ENCODE results near the gene CNGA2. TPM values are rescaled to one million over a fixed set of nuclear protein-coding genes. Genes with fewer than 3 reads are reported as not detected.

The CNGA2 gene
- total RNA-seq, 1 experiment from 2014 or later = not detected

GRCh38 chrX:151714362-151714761, 20.2 kb upstream of the CNGA2 start:
- Histone ChIP-seq H3K9ac (ENCODE audit: low read length) (no peak overlapping the region), H3K27ac (ENCODE audit: low read depth, low read length) (no peak overlapping the region), H3K79me2 (ENCODE audit: insufficient read depth, low read length) (no peaks in the 10 kb centered on the region), H2AFZ (ENCODE audit: low read depth, low read length, poor library complexity, severe bottlenecking) (no peak overlapping the region), H3K4me3 (replicated peaks in 1 of 2; ENCODE audit: low read depth in 1 of 2, low read length in 2 of 2) (no peak overlapping the region), H4K20me1 (ENCODE audit: insufficient read depth) (no peaks in the 10 kb centered on the region), H3K4me2 (ENCODE audit: low read length) (no peak overlapping the region), H3K9me3 (ENCODE audit: control insufficient read depth in 1 of 2, insufficient read depth in 1 of 2, low read depth in 1 of 2, low read length in 2 of 2) (no peaks in the 10 kb centered on the region), H3K36me3 (ENCODE audit: control insufficient read depth in 1 of 2, insufficient read depth in 2 of 2, low read length in 2 of 2) (no peaks in the 10 kb centered on the region), H3K9me2 (ENCODE audit: insufficient read depth) (no peaks in the 10 kb centered on the region), H3K27me3 (ENCODE audit: insufficient read depth, low read length) (peaks cover 4% of the 10 kb centered on the region; the same call in 1 of the 2 replicates), H3K4me1 (ENCODE audit: control insufficient read depth in 1 of 2, insufficient read depth in 2 of 2, low read length in 2 of 2) (no peaks in the 10 kb centered on the region)
- ChIA-PET POLR2A (no interaction called here), RAD21 (ENCODE audit: low non-redundant PET in 1 of 2, low total read pairs in 2 of 2, uncharacterized antibody in 2 of 2, unreplicated experiment in 2 of 2) (no interaction called here), CTCF (interaction anchor here (1.3 kb wide), 1 partner anchor 39 kb away, joined by 4 read pairs; no protein-coding TSS in a partner anchor)
- BruUV-seq (replicated peaks) = no TSS peak
- DNase-seq (ENCODE audit: low read depth, low spot score) (no peak), ATAC-seq (no peak)
- no peak for TF ChIP-seq ZFX (IDR thresholded peaks at IDR 0.05)
- no peak for TF ChIP-seq ELF1 (IDR thresholded peaks at IDR 0.05; ENCODE audit: borderline replicate concordance, low read depth)
- TF ChIP-seq YY1 (IDR thresholded peaks at IDR 0.05; ENCODE audit: extremely low read depth, insufficient replicate concordance, low read depth, low read length) = no peak
- TF ChIP-seq ZBTB33 (IDR thresholded peaks at IDR 0.05; ENCODE audit: extremely low read depth, insufficient replicate concordance, low read length) = no peak
- no peak for TF ChIP-seq ATF3 (IDR thresholded peaks at IDR 0.05)
- no peak for TF ChIP-seq ZNF274 (IDR thresholded peaks at IDR 0.05; ENCODE audit: low read depth, low read length)
- no peak for TF ChIP-seq TCF7L2 (IDR thresholded peaks at IDR 0.05; ENCODE audit: borderline replicate concordance, extremely low read depth, insufficient read depth, insufficient read length)
- TF ChIP-seq EZH2 (IDR thresholded peaks at IDR 0.05) = no peak
- no peak for TF ChIP-seq CTCF (IDR thresholded peaks at IDR 0.05 in 2 of 3, conservative IDR thresholded peaks at IDR 0.05 in 1 of 3; ENCODE audit: borderline replicate concordance in 1 of 3, insufficient read depth in 1 of 3, low read depth in 2 of 3, low read length in 2 of 3)
- TF ChIP-seq REST (IDR thresholded peaks at IDR 0.05; ENCODE audit: low read depth) = no peak
- no peak for TF ChIP-seq EGR1 (IDR thresholded peaks at IDR 0.05; ENCODE audit: low read depth)
- no peak for TF ChIP-seq SIN3A (IDR thresholded peaks at IDR 0.05; ENCODE audit: low read depth)
- no peak for TF ChIP-seq FOSL1 (IDR thresholded peaks at IDR 0.05; ENCODE audit: low read depth)
- no peak for TF ChIP-seq POLR2AphosphoS5 (IDR thresholded peaks at IDR 0.05; ENCODE audit: low read depth, low read length)
- TF ChIP-seq CEBPB (IDR thresholded peaks at IDR 0.05; ENCODE audit: low read depth) = no peak
- TF ChIP-seq EZH2phosphoT487 (IDR thresholded peaks at IDR 0.05; ENCODE audit: borderline replicate concordance) = no peak
- no peak for TF ChIP-seq SP1 (IDR thresholded peaks at IDR 0.05; ENCODE audit: low read depth)
- no peak for TF ChIP-seq JUND (IDR thresholded peaks at IDR 0.05)
- intact Hi-C loops (cut with micrococcal nuclease) = loop anchor here (5.0 kb wide), 1 partner anchor 923 kb away; the partner anchor contains the start of gene GABRQ
